Liver (tissue), 9 donors: Measurements from ENCODE around the gene TPRX1. TPM values are rescaled to one million over a fixed set of nuclear protein-coding genes. Genes with fewer than 3 reads are reported as not detected.

Source experiments
- DNase-seq: peaks from one replicate; pipeline ENCODE4 v3.0.0-alpha.2; 2017; ENCODE audit warnings: low spot score
- H3K27ac ChIP-seq, 2 donors: one replicate each; pipeline ENCODE4 v1.7.0; 2013; ENCODE audit warnings: inconsistent platforms in 2 of 2, low read length in 2 of 2, control low read depth in 1 of 2, low read depth in 1 of 2, mild to moderate bottlenecking in 1 of 2
- H3K27me3 ChIP-seq, 4 donors: one replicate each; pipeline versions ENCODE4 v1.6.1 to v1.7.0; 2013; ENCODE audit warnings: low read length in 3 of 4, inconsistent platforms in 1 of 4, mild to moderate bottlenecking in 1 of 4, moderate library complexity in 1 of 4; ENCODE audit not compliant: control insufficient read depth in 4 of 4, insufficient read depth in 4 of 4
- H3K36me3 ChIP-seq, 4 donors: one replicate each; pipeline versions ENCODE4 v1.6.1 to v1.7.0; 2013; ENCODE audit warnings: low read length in 3 of 4, mild to moderate bottlenecking in 3 of 4, low read depth in 1 of 4, moderate library complexity in 1 of 4; ENCODE audit not compliant: control insufficient read depth in 4 of 4, insufficient read depth in 3 of 4
- H3K4me1 ChIP-seq, 4 donors: one replicate each; pipeline versions ENCODE4 v1.6.1 to v1.7.0; 2013; ENCODE audit warnings: low read length in 3 of 4, mild to moderate bottlenecking in 3 of 4, moderate library complexity in 1 of 4; ENCODE audit not compliant: control insufficient read depth in 4 of 4, insufficient read depth in 4 of 4
- H3K4me3 ChIP-seq, 3 donors: one replicate each; pipeline versions ENCODE4 v1.6.1 to v1.7.0; 2013; ENCODE audit warnings: low read length in 3 of 3, control low read depth in 1 of 3, low read depth in 1 of 3, mild to moderate bottlenecking in 1 of 3
- H3K9ac ChIP-seq, 2 donors: one replicate each; pipeline ENCODE4 v1.7.0; 2013; ENCODE audit warnings: low read length in 2 of 2, mild to moderate bottlenecking in 2 of 2, moderate library complexity in 2 of 2, control low read depth in 1 of 2, low read depth in 1 of 2
- H3K9me3 ChIP-seq, 4 donors: one replicate each; pipeline versions ENCODE4 v1.6.1 to v1.7.0; 2013; ENCODE audit warnings: low read length in 3 of 4; ENCODE audit not compliant: control insufficient read depth in 4 of 4
- EGR1 ChIP-seq, 2 donors: IDR thresholded peaks; 2 replicates each; pipeline ENCODE4 v1.6.1; 2016 to 2018; ENCODE audit warnings: antibody characterized with exemption in 2 of 2, low read depth in 2 of 2
- FOXA1 ChIP-seq: IDR thresholded peaks from 2 replicates; pipeline ENCODE4 v1.6.1; 2016; ENCODE audit warnings: antibody characterized with exemption
- FOXA2 ChIP-seq: IDR thresholded peaks from 2 replicates; pipeline ENCODE4 v1.6.1; 2016; ENCODE audit warnings: antibody characterized with exemption
- GABPA ChIP-seq, 2 donors: IDR thresholded peaks in 1 of 2; conservative IDR thresholded peaks in 1 of 2; 2 replicates each; pipeline ENCODE4 v1.6.1; 2016; ENCODE audit warnings: antibody characterized with exemption in 2 of 2, mild to moderate bottlenecking in 1 of 2, moderate library complexity in 1 of 2
- HNF4A ChIP-seq, 2 donors: conservative IDR thresholded peaks; 2 replicates each; pipeline ENCODE4 v1.6.1; 2016; ENCODE audit warnings: antibody characterized with exemption in 2 of 2, mild to moderate bottlenecking in 2 of 2
- HNF4G ChIP-seq: IDR thresholded peaks from 2 replicates; pipeline ENCODE4 v1.6.1; 2016; ENCODE audit warnings: antibody characterized with exemption
- JUND ChIP-seq, 2 donors: IDR thresholded peaks; 2 replicates each; pipeline ENCODE4 v1.6.1; 2016; ENCODE audit warnings: antibody characterized with exemption in 2 of 2
- NR2F2 ChIP-seq: IDR thresholded peaks from 2 replicates; pipeline ENCODE4 v1.6.1; 2016; ENCODE audit warnings: antibody characterized with exemption
- RAD21 ChIP-seq, 2 donors: IDR thresholded peaks; 2 replicates each; pipeline ENCODE4 v1.6.1; 2016; ENCODE audit warnings: antibody characterized with exemption in 2 of 2, mild to moderate bottlenecking in 2 of 2
- RXRA ChIP-seq, 2 donors: IDR thresholded peaks; 2 replicates each; pipeline ENCODE4 v1.6.1; 2017 to 2018; ENCODE audit warnings: antibody characterized with exemption in 2 of 2, mild to moderate bottlenecking in 1 of 2
- SP1 ChIP-seq: IDR thresholded peaks from 2 replicates; pipeline ENCODE4 v1.6.1; 2018; ENCODE audit warnings: antibody characterized with exemption, mild to moderate bottlenecking
- TAF1 ChIP-seq: conservative IDR thresholded peaks from 2 replicates; pipeline ENCODE4 v1.6.1; 2016; ENCODE audit warnings: antibody characterized with exemption, mild to moderate bottlenecking
- YY1 ChIP-seq: IDR thresholded peaks from 2 replicates; pipeline ENCODE4 v1.6.1; 2016; ENCODE audit warnings: antibody characterized with exemption, mild to moderate bottlenecking
- WGBS: extraction: QIAGEN DNeasy Blood & Tissue Kit; methylation state at CpG from one replicate; pipeline ENCODE4 v1.1.7; 2013; 5-methylcytosine and 5-hydroxymethylcytosine counted together
- polyA plus RNA-seq, 2 donors: library from polyadenylated mRNA; stranded (reverse) in 1 of 2; unstranded in 1 of 2; fragments of 200-250 nt in 1 of 2; fragments of >200 nt in 1 of 2; fragmentation: Nextera tagmentation in 1 of 2; extraction: Ambion mirVana in 1 of 2; gene quantifications; one replicate each; pipeline versions ENCODE4 v1.2.1 to v1.2.3, GENCODE V29; 2013 to 2015
- total RNA-seq, 2 donors: library from RNA; depleted of rRNA; stranded (reverse); fragments of >200 nt; gene quantifications; one replicate each; pipeline ENCODE4 v1.2.3, GENCODE V29; 2014
- TF ChIP-seq, protein P1 (sequence below): IDR thresholded peaks from 2 replicates; pipeline ENCODE4 v1.6.1; 2016; ENCODE audit warnings: antibody characterized with exemption
- TF ChIP-seq, protein P2 (sequence below): IDR thresholded peaks from 2 replicates; pipeline ENCODE4 v1.6.1; 2016; ENCODE audit warnings: antibody characterized with exemption
- TF ChIP-seq, protein P3 (sequence below): IDR thresholded peaks from 2 replicates; pipeline ENCODE4 v1.6.1; 2016; ENCODE audit warnings: antibody characterized with exemption, mild to moderate bottlenecking
- TF ChIP-seq, protein P4 (sequence below): fragments of 150-350 bp; IDR thresholded peaks from 2 replicates; pipeline ENCODE4 v1.5.1; 2017; ENCODE audit warnings: improper control_type of control experiment, low read depth, low read length; ENCODE audit not compliant: missing input control
- TF ChIP-seq, protein P5 (sequence below): IDR thresholded peaks from 2 replicates; pipeline ENCODE4 v1.6.1; 2016; ENCODE audit warnings: antibody characterized with exemption
- donor health status: healthy.
- donor health status: healthy.
- donor health status: healthy.
- donor health status: healthy.
- donor health status: healthy.

TPRX1 gene
- total and polyA plus RNA-seq, 4 donors, result not detected

DNA sequence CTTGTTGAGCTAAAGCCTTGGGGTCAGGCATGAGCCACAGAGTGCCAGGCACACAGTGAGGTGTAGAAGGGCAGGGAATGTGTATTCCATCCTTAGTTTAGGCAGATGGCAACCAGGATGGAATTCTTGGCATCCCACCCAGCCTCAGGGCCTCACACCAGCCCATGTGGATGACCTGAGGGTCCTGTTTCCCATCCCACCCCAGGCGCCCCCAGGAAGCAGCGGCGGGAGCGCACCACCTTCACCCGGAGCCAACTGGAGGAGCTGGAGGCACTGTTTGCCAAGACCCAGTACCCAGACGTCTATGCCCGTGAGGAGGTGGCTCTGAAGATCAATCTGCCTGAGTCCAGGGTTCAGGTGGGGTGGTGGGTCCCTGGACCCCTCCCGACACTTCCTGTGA is 31.7 kb upstream of the TPRX1 start (continued):
- TF ChIP-seq RXRA (IDR thresholded peaks at IDR 0.05), result no peak
- no peak for TF ChIP-seq TAF1
- TF ChIP-seq YY1, result no peak
- TF ChIP-seq EGR1 (IDR thresholded peaks at IDR 0.05; ENCODE audit: low read depth in 2 of 2), result no peak

DNA sequence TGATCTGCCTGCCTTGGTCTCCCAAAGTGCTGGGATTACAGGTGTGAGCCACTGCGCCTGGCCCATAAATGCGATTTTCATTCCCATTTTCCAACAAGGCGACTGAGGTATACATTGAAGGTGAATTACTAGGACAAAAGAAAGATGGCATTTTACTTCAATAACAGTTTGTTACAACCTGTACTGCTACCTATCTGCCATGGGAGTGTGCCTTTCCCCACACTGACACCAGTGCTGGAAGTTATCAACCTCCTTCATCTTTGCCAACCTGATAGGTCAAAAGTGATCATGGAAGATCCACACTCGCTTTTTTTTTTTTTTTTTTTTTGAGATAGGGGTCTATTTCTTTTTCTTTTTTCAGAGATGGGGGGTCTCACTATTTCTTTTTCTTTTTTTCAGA is 28.4 kb upstream of the TPRX1 start:
- no peaks in the 10 kb centered on the region for H3K36me3 ChIP-seq
- no peak overlapping the region for H3K27ac ChIP-seq
- no peak for DNase-seq
- H3K27me3 ChIP-seq, result no peaks in the 10 kb centered on the region
- H3K4me3 ChIP-seq, result no peak overlapping the region
- no peaks in the 10 kb centered on the region for H3K9me3 ChIP-seq
- 90% methylated on average over 4 of the region's 4 CpGs for WGBS
- no peaks in the 10 kb centered on the region for H3K4me1 ChIP-seq
- H3K9ac ChIP-seq, result no peak overlapping the region
- TF ChIP-seq HNF4G, result no peak
- no peak for TF ChIP-seq YY1
- TF ChIP-seq RAD21 (IDR thresholded peaks at IDR 0.05), result no peak
- no peak for TF ChIP-seq FOXA2
- TF ChIP-seq, protein P1, sequence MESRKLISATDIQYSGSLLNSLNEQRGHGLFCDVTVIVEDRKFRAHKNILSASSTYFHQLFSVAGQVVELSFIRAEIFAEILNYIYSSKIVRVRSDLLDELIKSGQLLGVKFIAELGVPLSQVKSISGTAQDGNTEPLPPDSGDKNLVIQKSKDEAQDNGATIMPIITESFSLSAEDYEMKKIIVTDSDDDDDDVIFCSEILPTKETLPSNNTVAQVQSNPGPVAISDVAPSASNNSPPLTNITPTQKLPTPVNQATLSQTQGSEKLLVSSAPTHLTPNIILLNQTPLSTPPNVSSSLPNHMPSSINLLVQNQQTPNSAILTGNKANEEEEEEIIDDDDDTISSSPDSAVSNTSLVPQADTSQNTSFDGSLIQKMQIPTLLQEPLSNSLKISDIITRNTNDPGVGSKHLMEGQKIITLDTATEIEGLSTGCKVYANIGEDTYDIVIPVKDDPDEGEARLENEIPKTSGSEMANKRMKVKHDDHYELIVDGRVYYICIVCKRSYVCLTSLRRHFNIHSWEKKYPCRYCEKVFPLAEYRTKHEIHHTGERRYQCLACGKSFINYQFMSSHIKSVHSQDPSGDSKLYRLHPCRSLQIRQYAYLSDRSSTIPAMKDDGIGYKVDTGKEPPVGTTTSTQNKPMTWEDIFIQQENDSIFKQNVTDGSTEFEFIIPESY, result no peak
- no peak for TF ChIP-seq EGR1 (IDR thresholded peaks at IDR 0.05; ENCODE audit: low read depth in 2 of 2)
- TF ChIP-seq, protein P2, sequence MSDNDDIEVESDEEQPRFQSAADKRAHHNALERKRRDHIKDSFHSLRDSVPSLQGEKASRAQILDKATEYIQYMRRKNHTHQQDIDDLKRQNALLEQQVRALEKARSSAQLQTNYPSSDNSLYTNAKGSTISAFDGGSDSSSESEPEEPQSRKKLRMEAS, result no peak
- no peak for TF ChIP-seq NR2F2
- TF ChIP-seq, protein P3, sequence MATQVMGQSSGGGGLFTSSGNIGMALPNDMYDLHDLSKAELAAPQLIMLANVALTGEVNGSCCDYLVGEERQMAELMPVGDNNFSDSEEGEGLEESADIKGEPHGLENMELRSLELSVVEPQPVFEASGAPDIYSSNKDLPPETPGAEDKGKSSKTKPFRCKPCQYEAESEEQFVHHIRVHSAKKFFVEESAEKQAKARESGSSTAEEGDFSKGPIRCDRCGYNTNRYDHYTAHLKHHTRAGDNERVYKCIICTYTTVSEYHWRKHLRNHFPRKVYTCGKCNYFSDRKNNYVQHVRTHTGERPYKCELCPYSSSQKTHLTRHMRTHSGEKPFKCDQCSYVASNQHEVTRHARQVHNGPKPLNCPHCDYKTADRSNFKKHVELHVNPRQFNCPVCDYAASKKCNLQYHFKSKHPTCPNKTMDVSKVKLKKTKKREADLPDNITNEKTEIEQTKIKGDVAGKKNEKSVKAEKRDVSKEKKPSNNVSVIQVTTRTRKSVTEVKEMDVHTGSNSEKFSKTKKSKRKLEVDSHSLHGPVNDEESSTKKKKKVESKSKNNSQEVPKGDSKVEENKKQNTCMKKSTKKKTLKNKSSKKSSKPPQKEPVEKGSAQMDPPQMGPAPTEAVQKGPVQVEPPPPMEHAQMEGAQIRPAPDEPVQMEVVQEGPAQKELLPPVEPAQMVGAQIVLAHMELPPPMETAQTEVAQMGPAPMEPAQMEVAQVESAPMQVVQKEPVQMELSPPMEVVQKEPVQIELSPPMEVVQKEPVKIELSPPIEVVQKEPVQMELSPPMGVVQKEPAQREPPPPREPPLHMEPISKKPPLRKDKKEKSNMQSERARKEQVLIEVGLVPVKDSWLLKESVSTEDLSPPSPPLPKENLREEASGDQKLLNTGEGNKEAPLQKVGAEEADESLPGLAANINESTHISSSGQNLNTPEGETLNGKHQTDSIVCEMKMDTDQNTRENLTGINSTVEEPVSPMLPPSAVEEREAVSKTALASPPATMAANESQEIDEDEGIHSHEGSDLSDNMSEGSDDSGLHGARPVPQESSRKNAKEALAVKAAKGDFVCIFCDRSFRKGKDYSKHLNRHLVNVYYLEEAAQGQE, result no peak
- TF ChIP-seq GABPA (IDR thresholded peaks at IDR 0.05 in 1 of 2, conservative IDR thresholded peaks at IDR 0.05 in 1 of 2), result no peak
- TF ChIP-seq HNF4A (conservative IDR thresholded peaks at IDR 0.05), result no peak
- no peak for TF ChIP-seq RXRA (IDR thresholded peaks at IDR 0.05)

DNA sequence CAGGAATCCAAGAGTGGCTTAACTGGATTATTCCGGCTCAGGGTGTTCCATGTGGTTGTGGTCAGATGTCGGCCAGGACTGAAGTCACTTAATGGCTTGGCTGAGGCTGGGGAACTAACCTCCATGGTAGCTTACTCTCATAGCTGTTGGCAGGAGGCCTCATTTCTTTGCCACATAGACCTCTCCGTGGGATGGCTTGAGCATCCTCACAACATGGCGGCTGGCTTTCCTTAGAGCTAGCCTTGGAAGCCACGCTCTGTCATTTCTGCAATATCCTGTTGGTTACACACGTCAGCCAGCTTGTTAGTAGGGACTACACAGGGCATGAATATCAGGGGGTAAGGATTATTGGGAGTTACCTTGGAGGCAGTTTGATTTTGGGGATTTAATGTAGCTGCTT is 22.4 kb upstream of the TPRX1 start:
- Histone ChIP-seq H3K4me3 (no peak overlapping the region), H3K9me3 (peaks cover 2 to 5% (median 3%) of the 10 kb centered on the region in 4 donors), H3K4me1 (no peaks in the 10 kb centered on the region), H3K27ac (no peak overlapping the region), H3K36me3 (no peaks in the 10 kb centered on the region), H3K9ac (no peak overlapping the region), H3K27me3 (no peaks in the 10 kb centered on the region)
- DNase-seq, result no peak
- WGBS, result 94% methylated on average over 6 of the region's 6 CpGs
- no peak for TF ChIP-seq EGR1 (IDR thresholded peaks at IDR 0.05; ENCODE audit: low read depth in 2 of 2)
- TF ChIP-seq, protein P4, sequence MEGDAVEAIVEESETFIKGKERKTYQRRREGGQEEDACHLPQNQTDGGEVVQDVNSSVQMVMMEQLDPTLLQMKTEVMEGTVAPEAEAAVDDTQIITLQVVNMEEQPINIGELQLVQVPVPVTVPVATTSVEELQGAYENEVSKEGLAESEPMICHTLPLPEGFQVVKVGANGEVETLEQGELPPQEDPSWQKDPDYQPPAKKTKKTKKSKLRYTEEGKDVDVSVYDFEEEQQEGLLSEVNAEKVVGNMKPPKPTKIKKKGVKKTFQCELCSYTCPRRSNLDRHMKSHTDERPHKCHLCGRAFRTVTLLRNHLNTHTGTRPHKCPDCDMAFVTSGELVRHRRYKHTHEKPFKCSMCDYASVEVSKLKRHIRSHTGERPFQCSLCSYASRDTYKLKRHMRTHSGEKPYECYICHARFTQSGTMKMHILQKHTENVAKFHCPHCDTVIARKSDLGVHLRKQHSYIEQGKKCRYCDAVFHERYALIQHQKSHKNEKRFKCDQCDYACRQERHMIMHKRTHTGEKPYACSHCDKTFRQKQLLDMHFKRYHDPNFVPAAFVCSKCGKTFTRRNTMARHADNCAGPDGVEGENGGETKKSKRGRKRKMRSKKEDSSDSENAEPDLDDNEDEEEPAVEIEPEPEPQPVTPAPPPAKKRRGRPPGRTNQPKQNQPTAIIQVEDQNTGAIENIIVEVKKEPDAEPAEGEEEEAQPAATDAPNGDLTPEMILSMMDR, result no peak
- no peak for TF ChIP-seq YY1
- no peak for TF ChIP-seq FOXA1
- no peak for TF ChIP-seq HNF4G
- TF ChIP-seq, protein P2, result no peak
- no peak for TF ChIP-seq JUND (IDR thresholded peaks at IDR 0.05)
- TF ChIP-seq SP1, result no peak
- no peak for TF ChIP-seq TAF1
- no peak for TF ChIP-seq NR2F2
- TF ChIP-seq, protein P3, result no peak
- TF ChIP-seq, protein P5, sequence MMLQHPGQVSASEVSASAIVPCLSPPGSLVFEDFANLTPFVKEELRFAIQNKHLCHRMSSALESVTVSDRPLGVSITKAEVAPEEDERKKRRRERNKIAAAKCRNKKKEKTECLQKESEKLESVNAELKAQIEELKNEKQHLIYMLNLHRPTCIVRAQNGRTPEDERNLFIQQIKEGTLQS, result no peak
- TF ChIP-seq RAD21 (IDR thresholded peaks at IDR 0.05), result no peak
